Natural killer cell (primary cell): ENCODE results near the gene RNF223. TPM values are rescaled to one million over a fixed set of nuclear protein-coding genes. Genes with fewer than 3 reads are reported as not detected.

Experiments used
- ATAC-seq, 3 donors: fragments of 150-1000 bp in 2 of 3; fragments of 200-7000 bp in 1 of 3; cut with Tn5 transposase; 1 replicate in 1 of 3; 2 replicates in 2 of 3; pipeline ENCODE4 v1.10.0; 2021; ENCODE audit warnings: mild to moderate bottlenecking in 2 of 3, moderate library complexity in 2 of 3
- DNase-seq, 2 donors: peaks; one replicate each; pipeline versions ENCODE4 v3.0.0 to v3.0.0-alpha.2; 2013 to 2021; ENCODE audit warnings: mixed read lengths in 1 of 2
- H3K27ac ChIP-seq: one replicate; pipeline ENCODE4 v1.5.1; 2013; ENCODE audit warnings: mild to moderate bottlenecking, low read length
- H3K27me3 ChIP-seq: one replicate; pipeline ENCODE4 v1.6.1; 2013; ENCODE audit warnings: low read length; ENCODE audit not compliant: control insufficient read depth, insufficient read depth
- H3K36me3 ChIP-seq: one replicate; pipeline ENCODE4 v1.6.1; 2013; ENCODE audit warnings: low read length; ENCODE audit not compliant: control insufficient read depth, insufficient read depth
- H3K4me1 ChIP-seq: one replicate; pipeline ENCODE4 v1.6.1; 2013; ENCODE audit warnings: low read length; ENCODE audit not compliant: control insufficient read depth, insufficient read depth
- H3K4me3 ChIP-seq: one replicate; pipeline ENCODE4 v1.5.1; 2013; ENCODE audit warnings: low read length
- H3K9me3 ChIP-seq: one replicate; pipeline ENCODE4 v1.6.1; 2013; ENCODE audit warnings: low read length; ENCODE audit not compliant: control insufficient read depth, insufficient read depth
- H3K27ac Mint-ChIP-seq, 2 donors: one replicate each; pipeline ENCODE4 v1.8.0; 2022; ENCODE audit warnings: mild to moderate bottlenecking in 2 of 2, mixed read lengths in 2 of 2, moderate library complexity in 1 of 2
- H3K27me3 Mint-ChIP-seq, 2 donors: one replicate each; pipeline ENCODE4 v1.8.0; 2022; ENCODE audit warnings: low read depth in 2 of 2, mixed read lengths in 2 of 2
- H3K36me3 Mint-ChIP-seq: one replicate; pipeline ENCODE4 v1.8.0; 2022; ENCODE audit warnings: mixed read lengths
- H3K4me1 Mint-ChIP-seq, 2 donors: one replicate each; pipeline ENCODE4 v1.8.0; 2022; ENCODE audit warnings: mixed read lengths in 2 of 2
- H3K4me3 Mint-ChIP-seq: one replicate; pipeline ENCODE4 v1.8.0; 2022; ENCODE audit warnings: mild to moderate bottlenecking, moderate library complexity, mixed read lengths
- H3K9me3 Mint-ChIP-seq, 2 donors: one replicate each; pipeline ENCODE4 v1.8.0; 2022; ENCODE audit warnings: mixed read lengths in 2 of 2
- WGBS: methylation state at CpG from one replicate; pipeline ENCODE4 v1.1.7; 2013; ENCODE audit warnings: missing lambda C conversion rate; ENCODE audit not compliant: insufficient coverage; 5-methylcytosine and 5-hydroxymethylcytosine counted together
- intact Hi-C: fragments of 100-400 bp; cut with micrococcal nuclease; formaldehyde crosslinking; loops from one replicate; pipeline ENCODE4 v1.14.2; 2022
- total RNA-seq, 4 donors: library from RNA; stranded (reverse); fragments of 120-200 nt in 1 of 4; gene quantifications; one replicate each; pipeline versions ENCODE4 v1.2.3 to v1.2.4, GENCODE V29; 2013 to 2022
- TF ChIP-seq, protein P1 (sequence below): fragments of 200-600 bp; IDR thresholded peaks from one replicate; pipeline ENCODE4 v1.8.0; 2022; ENCODE audit warnings: antibody characterized with exemption

The RNF223 gene
- total RNA-seq, 3 donors from 2014 or later (not counting 1 experiment from before 2014, with no cell fraction given) = not detected

DNA sequence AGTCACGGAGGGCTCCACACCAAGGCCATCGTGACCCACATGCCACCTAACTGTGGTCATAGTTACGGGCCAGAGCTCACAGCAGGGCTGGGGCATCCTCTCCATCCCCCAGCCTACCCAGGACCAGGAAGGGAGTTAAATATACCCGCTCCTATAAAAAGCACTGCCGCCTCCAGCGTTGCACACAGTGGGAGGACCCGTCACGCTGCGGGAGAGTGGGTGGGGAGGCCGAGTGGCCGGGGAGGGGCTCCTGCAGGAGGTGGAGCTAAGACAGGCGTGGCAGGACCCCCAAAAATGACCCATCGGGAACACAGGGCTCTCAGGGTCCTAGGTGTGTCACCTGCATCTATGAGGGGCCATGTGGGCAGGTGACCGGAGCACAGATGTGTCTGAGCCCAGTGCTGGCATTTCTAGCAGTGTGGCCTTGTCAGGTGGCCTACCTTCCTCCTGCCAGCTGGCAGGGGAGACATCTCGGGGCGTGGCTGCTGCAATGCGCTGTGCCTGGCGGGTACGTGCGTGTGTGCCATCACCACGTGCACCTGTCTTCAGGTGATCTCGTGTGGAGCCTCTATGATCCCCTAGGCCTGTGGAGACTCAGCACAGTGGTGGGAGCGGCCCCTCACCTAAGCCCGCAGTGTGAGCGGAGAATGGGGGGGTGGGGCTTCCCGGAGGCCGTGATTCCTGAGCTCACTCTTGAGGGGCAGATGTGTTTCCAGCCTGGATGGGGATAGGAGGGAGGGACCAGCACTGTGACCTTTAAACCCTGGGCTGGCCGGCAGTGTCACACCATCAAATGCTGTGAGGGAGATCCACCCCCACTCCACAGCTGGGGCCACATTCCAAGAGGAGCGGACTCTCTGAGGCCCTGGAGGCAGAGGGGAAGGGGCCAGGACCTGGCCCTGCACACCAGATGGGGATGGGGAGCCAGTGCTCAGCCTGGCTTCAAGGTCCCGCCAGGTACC, 36.5 kb downstream of the RNF223 start:
- DNase-seq (no peak), ATAC-seq (no peak)
- Histone ChIP-seq H3K4me1 (peaks cover 38% of the 10 kb centered on the region), H3K9me3 (no peaks in the 10 kb centered on the region), H3K36me3 (no peaks in the 10 kb centered on the region), H3K4me3 (no peak overlapping the region), H3K27ac (no peak overlapping the region), H3K27me3 (peaks cover 22% of the 10 kb centered on the region)
- Mint-ChIP-seq H3K27me3 (peaks cover 15 to 24% of the 10 kb centered on the region in 2 donors), H3K4me3 (no peak overlapping the region), H3K27ac (no peak overlapping the region), H3K9me3 (no peaks in the 10 kb centered on the region), H3K36me3 (no peaks in the 10 kb centered on the region), H3K4me1 (peaks cover 0 to 26% of the 10 kb centered on the region in 2 donors)
- intact Hi-C loops = no loop called here
- TF ChIP-seq, protein P1, sequence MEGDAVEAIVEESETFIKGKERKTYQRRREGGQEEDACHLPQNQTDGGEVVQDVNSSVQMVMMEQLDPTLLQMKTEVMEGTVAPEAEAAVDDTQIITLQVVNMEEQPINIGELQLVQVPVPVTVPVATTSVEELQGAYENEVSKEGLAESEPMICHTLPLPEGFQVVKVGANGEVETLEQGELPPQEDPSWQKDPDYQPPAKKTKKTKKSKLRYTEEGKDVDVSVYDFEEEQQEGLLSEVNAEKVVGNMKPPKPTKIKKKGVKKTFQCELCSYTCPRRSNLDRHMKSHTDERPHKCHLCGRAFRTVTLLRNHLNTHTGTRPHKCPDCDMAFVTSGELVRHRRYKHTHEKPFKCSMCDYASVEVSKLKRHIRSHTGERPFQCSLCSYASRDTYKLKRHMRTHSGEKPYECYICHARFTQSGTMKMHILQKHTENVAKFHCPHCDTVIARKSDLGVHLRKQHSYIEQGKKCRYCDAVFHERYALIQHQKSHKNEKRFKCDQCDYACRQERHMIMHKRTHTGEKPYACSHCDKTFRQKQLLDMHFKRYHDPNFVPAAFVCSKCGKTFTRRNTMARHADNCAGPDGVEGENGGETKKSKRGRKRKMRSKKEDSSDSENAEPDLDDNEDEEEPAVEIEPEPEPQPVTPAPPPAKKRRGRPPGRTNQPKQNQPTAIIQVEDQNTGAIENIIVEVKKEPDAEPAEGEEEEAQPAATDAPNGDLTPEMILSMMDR = no peak
- WGBS = 84% methylated on average over 30 of the region's 30 CpGs

DNA sequence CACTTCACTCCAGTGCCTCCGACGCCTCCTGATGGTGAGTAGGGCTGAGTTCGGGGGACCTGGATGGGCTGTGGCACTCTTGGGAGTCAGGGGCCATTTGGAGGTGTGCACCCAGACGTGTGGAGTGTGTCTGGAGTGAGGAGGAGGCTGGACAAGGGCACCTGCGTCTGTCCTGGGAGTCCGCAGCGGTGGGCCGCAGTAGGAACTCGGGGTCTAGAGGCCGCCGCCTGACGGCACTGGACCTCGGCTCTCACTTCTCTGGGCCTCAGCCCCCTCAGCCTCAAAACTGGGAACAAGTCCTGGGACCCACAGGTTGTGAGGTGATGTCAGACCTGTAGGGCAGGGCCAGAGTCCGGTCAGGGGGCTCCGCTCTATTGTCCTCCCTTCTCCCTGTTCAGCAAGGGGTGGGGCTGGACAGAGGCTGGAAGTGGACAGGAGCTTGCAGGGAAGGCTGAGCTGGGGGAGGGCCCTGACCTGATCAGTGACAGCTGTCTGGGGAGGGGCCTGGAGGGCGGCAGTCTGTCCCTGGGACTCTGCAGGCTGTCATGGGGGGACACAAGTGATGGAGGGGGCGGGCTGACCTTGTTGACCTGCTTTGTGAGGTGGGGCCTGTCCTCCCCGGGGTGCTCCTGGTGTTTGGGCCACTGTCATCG, 38.7 kb downstream of the RNF223 start:
- Mint-ChIP-seq H3K4me3 (no peak overlapping the region), H3K36me3 (no peaks in the 10 kb centered on the region), H3K9me3 (no peaks in the 10 kb centered on the region), H3K27me3 (peaks cover 20 to 34% of the 10 kb centered on the region in 2 donors), H3K27ac (peak overlapping the region in 1 of 2 donors; percentile 58), H3K4me1 (peaks cover 0 to 33% of the 10 kb centered on the region in 2 donors)
- ATAC-seq = no peak
- peaks cover 40% of the 10 kb centered on the region for H3K4me1 ChIP-seq
- H3K36me3 ChIP-seq = no peaks in the 10 kb centered on the region
- WGBS = 85% methylated on average over 19 of the region's 19 CpGs
- H3K4me3 ChIP-seq = no peak overlapping the region
- TF ChIP-seq, protein P1 = no peak
- no peak for DNase-seq
- intact Hi-C loops = no loop called here
- H3K27me3 ChIP-seq = peaks cover 30% of the 10 kb centered on the region
- no peak overlapping the region for H3K27ac ChIP-seq
- no peaks in the 10 kb centered on the region for H3K9me3 ChIP-seq

DNA sequence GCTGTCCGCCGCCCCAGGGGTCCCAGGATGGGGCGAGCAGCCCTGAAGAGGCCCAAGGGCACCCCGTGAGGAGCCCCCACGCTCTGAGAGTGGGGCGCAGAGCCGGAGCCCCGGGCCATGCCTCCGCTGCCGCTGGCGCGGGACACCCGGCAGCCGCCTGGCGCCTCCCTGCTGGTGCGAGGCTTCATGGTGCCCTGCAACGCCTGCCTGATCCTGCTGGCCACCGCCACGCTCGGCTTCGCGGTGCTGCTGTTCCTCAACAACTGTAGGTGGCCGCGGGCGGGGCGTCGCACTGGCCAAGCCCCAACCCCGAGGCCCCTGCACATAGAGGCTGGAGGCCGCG, 39.7 kb downstream of the RNF223 start:
- H3K27me3 ChIP-seq = peaks cover 30% of the 10 kb centered on the region
- H3K36me3 ChIP-seq = no peaks in the 10 kb centered on the region
- TF ChIP-seq, protein P1 = no peak
- H3K4me1 Mint-ChIP-seq = peaks cover 0 to 25% of the 10 kb centered on the region in 2 donors
- peak overlapping the region in 1 of 2 donors; percentile 44 for H3K27ac Mint-ChIP-seq
- peaks cover 20 to 34% of the 10 kb centered on the region in 2 donors for H3K27me3 Mint-ChIP-seq
- no peaks in the 10 kb centered on the region for H3K9me3 Mint-ChIP-seq
- no peaks in the 10 kb centered on the region for H3K36me3 Mint-ChIP-seq
- ATAC-seq = no peak
- no peak overlapping the region for H3K27ac ChIP-seq
- intact Hi-C loops = no loop called here
- H3K4me3 ChIP-seq = no peak overlapping the region
- no peak for DNase-seq
- no peaks in the 10 kb centered on the region for H3K9me3 ChIP-seq
- H3K4me1 ChIP-seq = peaks cover 30% of the 10 kb centered on the region
- WGBS = 37% methylated on average over 30 of the region's 30 CpGs
- H3K4me3 Mint-ChIP-seq = peak overlapping the region; percentile 83
